ENCODE results near the gene IRGC. TPM values are rescaled to one million over a fixed set of nuclear protein-coding genes. Genes with fewer than 3 reads are reported as not detected.

The IRGC gene
- total RNA-seq, 1 experiment from 2014 or later = not detected

- no peak for TF ChIP-seq CTCF (conservative IDR thresholded peaks at IDR 0.05)
- no peaks in the 10 kb centered on the region for H3K36me3 Mint-ChIP-seq (ENCODE audit: insufficient read depth in 1 of 3, low read depth in 3 of 3)
- no peaks in the 10 kb centered on the region for H3K23me2 ChIP-seq (ENCODE audit: insufficient read length, low read depth, low read length, poor library complexity, severe bottlenecking)
- no peak overlapping the region for H3K14ac ChIP-seq (ENCODE audit: insufficient read depth, low read length)
- no peaks in the 10 kb centered on the region for H3K9me3 ChIP-seq (ENCODE audit: control insufficient read depth, low read depth, low read length)
- H3K9me3 Mint-ChIP-seq = no peaks in the 10 kb centered on the region
- no peak overlapping the region for H2BK20ac ChIP-seq (ENCODE audit: low read depth, low read length, poor library complexity, severe bottlenecking)
- H4K20me1 ChIP-seq (ENCODE audit: control insufficient read depth, insufficient read depth, insufficient read length) = no peaks in the 10 kb centered on the region
- H2AK5ac ChIP-seq (ENCODE audit: insufficient read length, low read length) = no peak overlapping the region
- no peak overlapping the region for H3K4ac ChIP-seq (ENCODE audit: low read depth, low read length)
- H2AFZ ChIP-seq (ENCODE audit: low read length) = no peak overlapping the region
- no peaks in the 10 kb centered on the region for H3K79me2 ChIP-seq (ENCODE audit: insufficient read depth, low read length)
- no peak overlapping the region for H3K23ac ChIP-seq (ENCODE audit: insufficient read length, low read depth, low read length)
- no peak overlapping the region for H3K18ac ChIP-seq (ENCODE audit: insufficient read length, low read depth, low read length)
- no peaks in the 10 kb centered on the region for H3K4me1 ChIP-seq (ENCODE audit: insufficient read depth, low read length)
- H2BK120ac ChIP-seq (ENCODE audit: low read depth, low read length, poor library complexity, severe bottlenecking) = no peak overlapping the region
- no peak overlapping the region for H4K91ac ChIP-seq (ENCODE audit: insufficient read length, low read depth, low read length)
- no peak overlapping the region for H3K4me3 Mint-ChIP-seq
- no peak overlapping the region for H3K27ac ChIP-seq (ENCODE audit: insufficient read length, low read depth, low read length)
- no peak overlapping the region for H3K9ac ChIP-seq (ENCODE audit: extremely low read depth, insufficient read length, low read length)
- no peak overlapping the region for H4K8ac ChIP-seq (replicated peaks; ENCODE audit: insufficient read length, low read depth, low read length)
- H3K56ac ChIP-seq (ENCODE audit: insufficient read length, low read depth, low read length) = no peak overlapping the region
- H4K5ac ChIP-seq (ENCODE audit: insufficient read length, low read depth, low read length) = no peak overlapping the region
- no peak overlapping the region; a peak in 2 of 7 replicates for H3K27ac Mint-ChIP-seq
- no peaks in the 10 kb centered on the region for H3K27me3 ChIP-seq (ENCODE audit: insufficient read depth, low read length)
- no peak overlapping the region for H2BK15ac ChIP-seq (ENCODE audit: low read depth, low read length)
- DNase-seq = no peak
- no CpG with 5 or more reads among the region's 11 CpGs for WGBS (ENCODE audit: extremely low coverage, insufficient read length, low lambda C conversion rate)
- H3K79me1 ChIP-seq (ENCODE audit: insufficient read depth, low read depth, low read length, poor library complexity, severe bottlenecking) = no peaks in the 10 kb centered on the region
- no peak overlapping the region for H3K4me2 ChIP-seq (ENCODE audit: insufficient read depth, insufficient read length, low read length)
- no peak overlapping the region for H2BK12ac ChIP-seq (ENCODE audit: insufficient read length, low read depth, low read length)
- H3T11ph ChIP-seq (ENCODE audit: low read length) = no peak overlapping the region
- peaks cover 9 to 16% of the 10 kb centered on the region in 2 experiments for H3K4me1 Mint-ChIP-seq
- peaks cover 9% of the 10 kb centered on the region for H3K27me3 Mint-ChIP-seq (ENCODE audit: low read depth)
- H2BK5ac ChIP-seq (ENCODE audit: insufficient read length, low read length) = no peak overlapping the region
Measured at GRCh38 chr19:43678512-43679261, 37.2 kb upstream of the IRGC start.

Measured in H9 (cell line).